IPS-20b (cell line): ENCODE data around the gene MYOG.

Experiments used
- H3K27ac ChIP-seq: one replicate; pipeline ENCODE4 v1.5.1; 2013; ENCODE audit warnings: low read length
- H3K27me3 ChIP-seq: 2 replicates; pipeline ENCODE4 v1.6.1; 2013; ENCODE audit warnings: mild to moderate bottlenecking, low read length, inconsistent platforms; ENCODE audit not compliant: insufficient read depth
- H3K36me3 ChIP-seq: 2 replicates; pipeline ENCODE4 v1.6.1; 2013; ENCODE audit warnings: low read depth, mild to moderate bottlenecking, inconsistent platforms, low read length, moderate library complexity; ENCODE audit not compliant: insufficient read depth
- H3K4me1 ChIP-seq: 2 replicates; pipeline ENCODE4 v1.6.1; 2013; ENCODE audit warnings: mild to moderate bottlenecking, control low read depth, inconsistent platforms, low read length, moderate library complexity; ENCODE audit not compliant: insufficient read depth
- H3K4me3 ChIP-seq: 2 replicates; pipeline ENCODE4 v1.5.1; 2013; ENCODE audit warnings: mild to moderate bottlenecking, low read length, inconsistent platforms
- H3K9ac ChIP-seq: 2 replicates; pipeline ENCODE4 v1.6.1; 2013; ENCODE audit warnings: low read depth, mild to moderate bottlenecking, inconsistent platforms, low read length, moderate library complexity
- H3K9me3 ChIP-seq: 2 replicates; pipeline ENCODE4 v1.6.1; 2013; ENCODE audit warnings: mild to moderate bottlenecking, low read depth, low read length, inconsistent platforms; ENCODE audit not compliant: insufficient read depth

Gene MYOG

DNA sequence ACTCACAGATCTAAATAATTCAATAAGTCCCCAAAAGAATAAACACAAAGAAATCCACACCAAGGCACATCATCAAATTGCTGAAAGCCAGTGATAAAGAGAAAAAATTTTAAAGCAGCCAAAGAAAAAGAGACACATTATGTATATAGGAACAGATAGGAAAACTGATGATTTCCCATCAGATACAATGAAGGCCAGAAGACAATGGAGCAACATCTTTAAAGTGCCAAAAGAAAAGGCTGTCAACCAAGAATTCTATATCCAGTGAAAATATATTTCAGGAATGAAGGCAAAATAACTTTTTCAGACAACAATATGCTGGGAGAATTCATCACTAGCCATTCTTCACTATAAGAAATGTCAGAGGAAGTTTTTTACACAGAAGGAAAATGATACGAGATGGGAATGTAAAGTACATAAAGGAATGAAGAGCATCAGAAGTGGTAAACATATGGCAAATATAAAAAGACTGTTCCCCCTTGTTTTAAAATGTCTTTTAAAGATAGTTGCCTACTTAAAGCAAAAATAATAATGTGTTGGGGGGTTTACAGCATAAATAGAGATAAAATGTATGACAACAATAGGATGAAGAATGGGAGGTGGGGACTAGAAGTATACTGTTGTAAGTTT, 9.4 kb upstream of the MYOG start:
- Histone ChIP-seq H3K4me3 (no peak overlapping the region), H3K9ac (no peak overlapping the region), H3K4me1 (no peaks in the 10 kb centered on the region), H3K36me3 (no peaks in the 10 kb centered on the region), H3K27me3 (no peaks in the 10 kb centered on the region), H3K9me3 (peaks cover 19% of the 10 kb centered on the region), H3K27ac (no peak overlapping the region)

DNA sequence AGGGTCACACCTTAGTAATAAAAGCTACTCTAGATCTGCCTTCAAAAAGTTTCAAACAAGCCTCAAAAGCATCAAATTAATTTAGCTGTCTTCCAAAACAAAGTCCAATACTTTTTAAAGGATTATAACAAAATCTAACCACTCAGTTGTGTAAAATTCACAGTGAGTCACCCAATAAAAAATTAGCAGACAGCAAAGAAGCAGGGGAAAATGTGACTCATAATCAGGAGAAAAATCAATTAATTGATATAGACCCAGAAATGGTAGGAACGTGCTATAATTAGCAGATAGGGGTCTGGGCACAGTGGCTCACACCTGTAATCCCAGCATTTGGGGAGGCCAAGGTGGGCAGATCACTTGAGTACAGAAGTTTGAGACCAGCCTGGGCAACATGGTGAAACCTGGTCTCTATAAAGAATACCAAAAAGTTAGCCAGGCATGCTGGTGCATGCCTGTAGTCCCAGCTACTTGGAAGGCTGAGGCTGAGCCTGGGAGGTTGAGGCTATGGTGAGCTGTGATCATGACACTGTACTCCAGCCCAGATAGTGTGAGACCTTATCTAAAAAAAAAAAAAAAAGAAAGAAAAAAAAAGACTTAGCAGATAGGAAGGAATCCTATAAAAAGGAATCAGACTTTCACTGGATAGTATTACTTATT, 8.1 kb upstream of the MYOG start:
- no peak overlapping the region for H3K4me3 ChIP-seq
- H3K4me1 ChIP-seq = no peaks in the 10 kb centered on the region; the same call in 1 of the 2 replicates
- no peaks in the 10 kb centered on the region for H3K27me3 ChIP-seq
- no peaks in the 10 kb centered on the region for H3K36me3 ChIP-seq
- peaks cover 19% of the 10 kb centered on the region for H3K9me3 ChIP-seq
- H3K27ac ChIP-seq = no peak overlapping the region
- no peak overlapping the region for H3K9ac ChIP-seq

DNA sequence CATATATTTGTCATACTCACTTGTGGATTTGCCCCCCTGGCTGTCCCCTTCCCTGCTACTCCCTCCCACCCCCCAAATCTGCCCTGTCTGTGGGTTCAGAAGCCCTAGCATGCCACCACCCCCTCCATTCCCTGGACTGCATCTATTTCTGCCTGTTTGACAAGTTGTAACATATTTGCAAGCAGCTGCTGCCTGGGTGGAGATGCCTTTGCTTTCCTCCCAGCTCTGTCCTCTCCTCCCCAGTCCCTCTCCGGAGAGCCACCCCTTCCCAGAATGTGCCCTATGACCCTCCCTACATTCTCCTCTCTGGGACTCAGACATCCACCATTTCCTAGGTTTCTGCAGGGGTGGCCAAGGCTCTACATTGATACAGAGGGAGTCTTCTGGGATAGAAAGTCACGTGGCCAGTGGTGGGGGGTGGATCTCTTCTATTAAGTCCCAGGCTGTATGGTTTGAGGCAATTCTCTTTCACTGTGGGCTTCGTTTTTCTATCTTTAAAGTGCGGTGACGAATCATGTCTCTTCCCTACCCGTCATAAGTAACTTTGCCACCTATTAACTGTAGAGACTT, 6.0 kb upstream of the MYOG start:
- Histone ChIP-seq H3K27ac (no peak overlapping the region), H3K36me3 (no peaks in the 10 kb centered on the region), H3K4me1 (peaks cover 4% of the 10 kb centered on the region; the same call in 1 of the 2 replicates), H3K4me3 (no peak overlapping the region), H3K9ac (no peak overlapping the region), H3K27me3 (no peaks in the 10 kb centered on the region), H3K9me3 (peaks cover 19% of the 10 kb centered on the region)

DNA sequence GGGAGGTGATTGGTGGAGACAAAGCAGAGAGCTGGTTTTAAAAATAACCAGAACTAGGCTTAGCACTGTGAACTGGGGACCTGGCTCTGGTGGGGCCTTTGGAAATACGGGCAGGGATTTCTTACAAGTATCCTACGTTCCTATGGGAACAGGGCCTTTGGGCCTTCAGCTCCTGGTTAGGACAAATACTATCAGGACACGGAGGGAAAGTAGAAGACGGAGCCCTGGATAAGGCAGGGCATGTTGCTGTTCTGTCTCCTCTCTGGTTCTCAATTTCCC, 5.3 kb upstream of the MYOG start:
- Histone ChIP-seq H3K9me3 (peaks cover 19% of the 10 kb centered on the region), H3K9ac (no peak overlapping the region), H3K4me3 (no peak overlapping the region), H3K4me1 (peaks cover 4% of the 10 kb centered on the region; the same call in 1 of the 2 replicates), H3K27ac (no peak overlapping the region), H3K36me3 (no peaks in the 10 kb centered on the region), H3K27me3 (no peaks in the 10 kb centered on the region)

DNA sequence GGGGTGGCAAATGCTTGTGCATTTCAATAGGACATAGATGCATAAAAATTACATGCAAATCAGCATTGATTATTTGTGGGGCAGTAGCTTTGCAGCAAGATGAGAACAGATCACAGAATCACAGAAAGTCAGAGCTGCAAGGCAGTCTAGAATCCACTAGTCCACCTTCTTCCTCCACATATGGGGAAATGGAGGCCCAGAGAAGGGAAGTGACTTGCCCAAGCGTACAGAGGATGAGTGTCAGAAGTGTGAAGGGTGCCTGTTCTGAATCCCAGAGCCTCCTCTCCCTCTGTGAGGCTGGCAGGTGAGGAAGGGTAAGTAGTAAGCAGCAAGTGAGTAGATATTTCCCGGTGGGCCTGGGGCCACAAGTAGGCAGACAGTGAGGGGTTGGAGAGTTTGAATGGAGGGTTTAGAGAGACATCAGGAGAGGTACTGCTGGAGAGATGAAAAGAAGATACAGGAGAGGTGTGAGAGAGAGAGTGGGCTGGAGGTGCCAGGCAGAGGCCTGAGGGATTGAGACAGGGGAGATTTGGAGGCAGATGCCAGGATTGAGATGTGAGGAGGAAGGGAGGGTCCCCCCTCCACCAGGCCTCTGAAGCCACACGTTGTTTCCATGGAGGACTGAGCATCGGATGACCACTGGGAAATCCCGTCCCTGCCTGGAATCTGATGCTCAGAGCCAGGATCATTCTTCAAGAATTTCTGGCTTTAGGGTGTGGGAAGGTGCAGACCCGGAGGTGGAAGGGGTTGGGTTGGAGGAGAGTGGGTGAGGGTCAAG, 4.8 kb upstream of the MYOG start:
- peaks cover 4% of the 10 kb centered on the region; the same call in 1 of the 2 replicates for H3K4me1 ChIP-seq
- no peaks in the 10 kb centered on the region for H3K27me3 ChIP-seq
- H3K4me3 ChIP-seq = no peak overlapping the region
- no peak overlapping the region for H3K27ac ChIP-seq
- no peaks in the 10 kb centered on the region for H3K36me3 ChIP-seq
- H3K9me3 ChIP-seq = peaks cover 14% of the 10 kb centered on the region
- H3K9ac ChIP-seq = no peak overlapping the region

DNA sequence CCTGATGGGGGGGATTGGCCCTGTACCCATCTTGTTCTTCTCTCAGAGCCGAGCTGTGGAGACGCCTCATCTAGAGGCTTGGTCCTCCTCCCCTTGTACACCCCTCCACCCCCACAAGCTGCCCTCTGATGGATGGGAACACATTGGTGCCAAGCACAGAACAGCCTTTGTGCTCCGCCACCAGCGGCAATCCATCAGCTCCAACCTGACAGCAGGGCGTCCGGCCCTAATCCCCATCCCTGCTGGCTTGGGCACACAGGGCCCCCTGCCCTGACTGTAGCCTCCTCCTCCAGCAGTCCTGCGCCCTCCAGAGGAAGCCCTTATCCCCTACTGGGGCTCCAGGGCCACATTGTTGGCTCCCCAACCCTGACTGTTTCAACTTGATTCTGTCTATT, 3.8 kb upstream of the MYOG start:
- no peak overlapping the region for H3K4me3 ChIP-seq
- H3K4me1 ChIP-seq = peaks cover 4% of the 10 kb centered on the region; the same call in 1 of the 2 replicates
- H3K27me3 ChIP-seq = no peaks in the 10 kb centered on the region
- no peak overlapping the region for H3K27ac ChIP-seq
- H3K9me3 ChIP-seq = peaks cover 4% of the 10 kb centered on the region; the same call in 1 of the 2 replicates
- no peak overlapping the region for H3K9ac ChIP-seq
- H3K36me3 ChIP-seq = no peaks in the 10 kb centered on the region

DNA sequence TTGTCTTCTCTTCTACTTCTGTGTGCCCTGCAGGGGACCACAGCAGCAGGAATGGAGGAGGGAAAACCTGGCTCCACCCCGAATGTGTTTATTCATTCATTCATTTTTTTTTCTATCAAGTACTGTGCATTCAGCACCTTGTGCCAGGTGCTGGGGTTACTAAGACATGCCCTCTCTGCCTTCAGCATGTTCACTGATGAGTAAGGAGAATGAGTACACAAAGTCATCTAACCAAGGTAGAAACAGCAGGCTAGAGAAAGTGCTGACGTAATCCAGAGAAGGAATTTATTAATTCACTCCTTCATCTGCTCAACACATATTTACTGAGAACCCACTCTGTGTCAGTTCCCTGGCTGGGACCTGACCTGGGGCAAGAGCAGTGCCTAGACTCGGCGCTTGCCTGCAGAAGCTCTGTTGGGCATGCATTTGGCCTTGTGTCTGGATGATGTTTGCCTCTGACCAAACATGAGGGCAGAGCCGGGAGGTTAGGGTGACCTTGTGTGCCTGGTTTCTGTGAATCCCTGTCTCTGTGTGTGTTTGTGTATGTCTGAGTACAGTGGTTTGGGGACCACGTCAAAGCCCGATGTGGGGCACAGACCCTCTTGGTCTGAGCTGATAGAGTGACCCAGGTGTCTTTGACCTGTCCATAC, 3.3 kb upstream of the MYOG start:
- H3K27ac ChIP-seq = no peak overlapping the region

DNA sequence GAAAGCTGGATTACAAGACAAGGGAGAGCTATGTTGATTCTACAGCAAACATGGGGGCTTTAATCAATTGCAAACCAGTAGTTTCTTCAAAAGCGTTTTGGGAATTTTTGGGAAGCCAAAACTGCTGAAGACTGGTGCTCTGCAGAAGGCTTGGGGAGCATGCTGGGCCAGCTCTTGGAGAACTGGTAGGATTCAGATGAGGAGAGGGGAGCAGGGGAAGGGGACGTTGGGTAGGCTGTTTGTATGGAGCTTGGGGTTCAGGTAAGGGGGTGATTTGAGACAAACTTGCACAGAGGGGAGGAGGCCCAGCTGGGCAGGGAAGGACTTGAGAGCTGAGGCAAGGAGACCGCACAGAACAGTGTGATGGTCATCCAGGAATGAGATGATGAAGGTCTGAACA, 2.6 kb upstream of the MYOG start:
- Histone ChIP-seq H3K9me3 (no peaks in the 10 kb centered on the region), H3K4me3 (no peak overlapping the region), H3K27me3 (no peaks in the 10 kb centered on the region), H3K36me3 (no peaks in the 10 kb centered on the region), H3K27ac (no peak overlapping the region), H3K4me1 (peaks cover 4% of the 10 kb centered on the region; the same call in 1 of the 2 replicates), H3K9ac (no peak overlapping the region)

More for the DNA sequence above, 3.3 kb upstream of the MYOG start:
- Histone ChIP-seq H3K36me3 (no peaks in the 10 kb centered on the region), H3K4me1 (peaks cover 4% of the 10 kb centered on the region; the same call in 1 of the 2 replicates), H3K9ac (no peak overlapping the region), H3K27me3 (no peaks in the 10 kb centered on the region), H3K4me3 (no peak overlapping the region), H3K9me3 (no peaks in the 10 kb centered on the region; the same call in 1 of the 2 replicates)

DNA sequence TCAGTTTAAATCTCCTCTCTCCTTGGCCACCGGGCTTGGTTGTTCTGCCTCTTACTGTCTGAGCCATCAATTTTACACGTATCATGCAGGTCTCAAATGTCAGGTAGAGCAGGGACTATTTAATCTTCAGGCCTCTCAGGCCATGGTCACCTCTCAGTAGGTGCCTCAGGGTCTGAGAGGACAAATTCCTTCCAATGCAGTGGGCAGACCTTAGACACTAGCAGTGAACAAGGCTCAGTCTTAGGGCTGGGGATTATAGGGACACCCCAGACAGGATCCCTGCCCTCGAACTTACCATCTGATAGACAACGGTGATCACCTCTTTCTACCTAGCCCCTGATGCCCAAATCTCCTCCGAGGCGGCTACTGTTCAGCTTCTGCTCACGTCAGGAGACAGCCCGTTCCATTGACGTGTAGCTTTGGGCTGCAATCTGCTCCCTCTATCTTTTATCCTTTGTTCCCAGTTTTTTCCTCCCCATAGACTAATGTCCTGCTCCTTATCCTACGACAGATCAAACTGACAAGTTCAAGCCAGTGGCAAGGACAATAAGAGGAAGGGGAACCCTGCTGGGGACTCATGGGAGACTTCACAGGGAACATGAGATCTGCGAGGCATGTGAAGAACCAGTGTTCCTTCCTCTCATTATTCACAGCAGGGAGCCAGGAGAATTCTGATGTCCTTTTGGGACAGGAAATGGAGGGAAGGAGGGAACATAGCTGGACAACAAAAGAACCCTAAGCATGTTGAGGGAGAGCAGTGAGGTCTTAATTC, 1.4 kb upstream of the MYOG start:
- peaks cover 4% of the 10 kb centered on the region; the same call in 1 of the 2 replicates for H3K4me1 ChIP-seq
- H3K9me3 ChIP-seq = no peaks in the 10 kb centered on the region
- no peaks in the 10 kb centered on the region for H3K36me3 ChIP-seq
- H3K4me3 ChIP-seq = no peak overlapping the region
- H3K9ac ChIP-seq = no peak overlapping the region
- H3K27ac ChIP-seq = no peak overlapping the region
- H3K27me3 ChIP-seq = no peaks in the 10 kb centered on the region

DNA sequence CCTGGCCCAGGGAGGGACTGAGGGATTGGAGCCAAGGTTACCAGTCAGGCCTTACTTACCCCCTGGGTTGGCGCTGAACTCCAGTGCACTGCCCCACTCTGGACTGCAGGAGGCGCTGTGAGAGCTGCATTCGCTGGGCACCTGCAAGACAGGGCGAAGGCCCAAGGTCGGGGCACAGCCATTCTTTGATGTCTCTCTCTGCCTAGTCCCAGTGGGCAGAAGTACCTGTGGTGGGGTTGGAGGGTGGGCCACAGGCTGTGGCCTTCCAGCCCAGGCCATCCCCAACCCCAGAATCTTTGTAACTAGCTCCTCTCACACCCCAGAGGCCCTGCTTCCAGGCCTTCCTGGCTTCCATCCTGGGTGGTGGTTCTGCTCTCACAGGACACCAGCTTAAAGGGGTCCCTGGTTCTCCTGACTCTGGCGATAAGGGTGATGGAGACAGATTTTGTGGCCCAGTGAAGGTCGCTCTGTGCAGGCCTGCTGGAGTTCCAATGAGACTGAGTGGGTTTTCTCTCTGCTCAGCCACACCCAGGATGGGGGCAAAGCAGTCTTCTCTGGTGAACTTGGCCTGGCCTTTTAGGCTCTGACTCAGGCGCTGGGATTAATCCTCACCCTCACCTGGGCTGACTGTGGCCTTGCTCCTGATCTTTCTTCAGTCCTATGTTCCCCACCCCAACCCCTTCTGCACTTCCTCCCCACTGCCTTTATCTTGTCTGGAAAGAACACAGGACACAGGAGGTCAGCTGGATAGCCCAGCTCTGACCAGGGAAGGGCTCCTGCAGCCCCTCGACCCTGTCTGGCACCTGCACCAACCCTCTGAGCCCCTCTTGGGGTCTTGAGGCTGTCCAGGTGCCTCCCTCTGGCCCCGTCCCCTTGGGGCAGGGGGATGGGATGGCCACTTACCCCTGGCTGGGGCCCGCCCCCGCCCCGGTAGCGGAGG, 954 bp downstream of the MYOG start:
- no peak overlapping the region for H3K4me3 ChIP-seq
- H3K27me3 ChIP-seq = no peaks in the 10 kb centered on the region
- no peak overlapping the region for H3K9ac ChIP-seq
- H3K27ac ChIP-seq = no peak overlapping the region
- H3K36me3 ChIP-seq = no peaks in the 10 kb centered on the region
- peaks cover 13% of the 10 kb centered on the region; the same call in 1 of the 2 replicates for H3K4me1 ChIP-seq
- H3K9me3 ChIP-seq = no peaks in the 10 kb centered on the region
